Caco-2 (cell line): ENCODE data around the gene NBPF8. TPM values are rescaled to one million over a fixed set of nuclear protein-coding genes. Genes with fewer than 3 reads are reported as not detected.
"Not testable (repeated sequence)": the region's sequence is repeated elsewhere in the genome, so short reads cannot be mapped to it uniquely, and the experiment has no call there.

Experiments
- BruUV-seq: library from RNA; stranded (reverse); fragments of 400-500 nt; replicated peaks from 2 replicates; lab custom pipeline; 2021; lab: Mats Ljungman, UMichigan
- CTCF ChIA-PET: fragments of 300-600 bp; sonication (Branson Sonifier 250); formaldehyde crosslinking; loops from one replicate; lab custom pipeline; 2022; ENCODE audit warnings: antibody characterized with exemption; lab: Charles Lee
- POLR2A ChIA-PET: fragments of 300-600 bp; sonication (Branson Sonifier 250); formaldehyde crosslinking; loops from one replicate; lab custom pipeline; 2022; ENCODE audit warnings: antibody characterized with exemption; lab: Charles Lee
- DNase-seq, 2 experiments: peaks; one replicate each; pipeline versions ENCODE4 v3.0.0 to v3.0.0-alpha.2; 2020 to 2022
- H3K27me3 ChIP-seq: replicated peaks from 2 replicates; pipeline ENCODE4 v1.6.0; 2011; ENCODE audit warnings: low read length; ENCODE audit not compliant: control insufficient read depth, insufficient read depth
- H3K36me3 ChIP-seq: 2 replicates; pipeline ENCODE4 v1.5.1; 2011; ENCODE audit warnings: low read length; ENCODE audit not compliant: control insufficient read depth, insufficient read depth
- H3K4me1 ChIP-seq: fragments of 250-450 bp; sonication (Bioruptor Pico); 2 replicates; pipeline ENCODE4 v1.5.1; 2020; ENCODE audit warnings: mild to moderate bottlenecking
- H3K4me3 ChIP-seq: 2 replicates; pipeline ENCODE4 v1.5.1; 2011; ENCODE audit warnings: low read depth, mild to moderate bottlenecking, control low read depth, low read length
- H3K9me3 ChIP-seq: fragments of 250-450 bp; sonication (Bioruptor Pico); 2 replicates; pipeline ENCODE4 v1.5.1; 2020; ENCODE audit warnings: mild to moderate bottlenecking, moderate library complexity
- H3K27ac Mint-ChIP-seq: one replicate; pipeline ENCODE4 v1.8.0; 2022; ENCODE audit warnings: mixed read lengths; ENCODE audit not compliant: unreplicated experiment
- H3K27me3 Mint-ChIP-seq: one replicate; pipeline ENCODE4 v1.8.0; 2022; ENCODE audit warnings: mixed read lengths; ENCODE audit not compliant: insufficient read depth, unreplicated experiment
- H3K36me3 Mint-ChIP-seq: one replicate; pipeline ENCODE4 v1.8.0; 2022; ENCODE audit warnings: mild to moderate bottlenecking, mixed read lengths; ENCODE audit not compliant: insufficient read depth, unreplicated experiment
- H3K4me1 Mint-ChIP-seq: one replicate; pipeline ENCODE4 v1.8.0; 2022; ENCODE audit warnings: low read depth, mixed read lengths; ENCODE audit not compliant: unreplicated experiment
- H3K4me3 Mint-ChIP-seq: one replicate; pipeline ENCODE4 v1.8.0; 2022; ENCODE audit warnings: mild to moderate bottlenecking, moderate library complexity, mixed read lengths; ENCODE audit not compliant: unreplicated experiment
- H3K9me3 Mint-ChIP-seq: one replicate; pipeline ENCODE4 v1.8.0; 2022; ENCODE audit warnings: mixed read lengths; ENCODE audit not compliant: unreplicated experiment
- intact Hi-C: fragments of 100-400 bp; cut with micrococcal nuclease; formaldehyde crosslinking; loops from one replicate; pipeline ENCODE4 v1.10.0; 2022; ENCODE audit not compliant: unreplicated experiment
- total RNA-seq: library from RNA; stranded (reverse); gene quantifications from 2 replicates; pipeline ENCODE4 v1.2.3, GENCODE V29; 2022

Gene NBPF8
- total RNA-seq, 1 experiment from 2014 or later, result 8.4 TPM

- H3K36me3 ChIP-seq, H3K27ac Mint-ChIP-seq, H3K9me3 Mint-ChIP-seq, H3K27me3 ChIP-seq, H3K36me3 Mint-ChIP-seq, CTCF ChIA-PET, H3K4me1 ChIP-seq, H3K4me3 ChIP-seq, BruUV-seq, intact Hi-C loops, H3K4me3 Mint-ChIP-seq, DNase-seq, H3K9me3 ChIP-seq, H3K27me3 Mint-ChIP-seq, H3K4me1 Mint-ChIP-seq, POLR2A ChIA-PET: not testable (repeated sequence)
Observed at GRCh38 chr1:120405348-120405747, 9.5 kb upstream of the NBPF8 start.

DNA sequence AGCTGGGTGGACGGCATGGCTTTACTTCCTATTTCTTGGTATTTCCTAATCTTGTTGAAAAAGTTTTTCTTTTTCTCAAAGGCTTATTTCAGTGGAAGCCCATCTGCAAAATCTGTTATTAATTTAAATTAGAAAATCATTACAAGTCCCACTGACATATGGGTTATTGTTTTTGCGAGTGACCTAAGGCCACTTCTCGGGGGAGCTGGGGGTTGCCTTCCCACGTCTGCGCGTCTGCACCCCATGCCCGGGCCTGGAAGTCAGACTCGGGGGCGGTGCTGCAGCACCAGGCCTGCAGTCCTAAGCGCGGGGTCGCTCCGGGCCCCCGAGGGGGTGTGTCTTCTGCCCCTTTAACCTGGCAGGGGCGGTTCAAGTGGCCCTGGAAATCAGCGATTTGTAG, 384 bp upstream of the NBPF8 start:
- BruUV-seq, H3K4me1 ChIP-seq, H3K27me3 ChIP-seq, POLR2A ChIA-PET, H3K4me1 Mint-ChIP-seq, H3K27ac Mint-ChIP-seq, H3K9me3 Mint-ChIP-seq, H3K9me3 ChIP-seq, DNase-seq, H3K27me3 Mint-ChIP-seq, H3K36me3 ChIP-seq, CTCF ChIA-PET, H3K36me3 Mint-ChIP-seq, intact Hi-C loops: not testable (repeated sequence)
- peak overlapping the region; percentile 92 for H3K4me3 Mint-ChIP-seq
- H3K4me3 ChIP-seq, result peak overlapping the region; percentile 28; the same call in 1 of the 2 replicates

DNA sequence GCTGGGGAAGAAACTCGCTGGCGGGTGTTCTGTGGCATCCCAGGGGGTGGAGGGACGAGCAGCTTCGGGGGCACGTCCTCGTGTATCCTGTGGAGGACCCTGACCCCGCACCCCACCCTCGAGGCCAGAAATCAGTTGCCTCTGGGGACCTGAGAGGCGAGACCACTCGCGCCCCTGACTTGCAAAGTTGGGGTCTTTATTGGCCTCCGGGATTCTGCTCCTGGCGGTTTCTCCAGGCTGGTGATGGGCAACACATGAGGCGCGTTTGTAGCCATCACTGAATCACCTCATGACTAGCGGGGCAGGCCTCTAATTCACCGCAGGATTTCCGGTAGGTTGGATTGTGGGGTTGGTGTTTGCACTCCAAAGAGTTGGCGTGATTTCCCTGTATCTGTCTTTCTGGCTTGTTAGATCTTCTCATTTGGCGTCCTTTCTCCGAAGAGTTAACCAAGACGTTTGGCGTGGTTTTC, 692 bp downstream of the NBPF8 start:
- CTCF ChIA-PET, BruUV-seq: not testable (repeated sequence)

GRCh38 chr1:120425063-120425462, 10.2 kb downstream of the NBPF8 start:
- peak overlapping the region; percentile 31 for H3K4me3 Mint-ChIP-seq
- H3K27me3 ChIP-seq, H3K9me3 Mint-ChIP-seq, H3K4me1 Mint-ChIP-seq, H3K36me3 ChIP-seq, H3K27me3 Mint-ChIP-seq, H3K9me3 ChIP-seq, H3K4me3 ChIP-seq, intact Hi-C loops, CTCF ChIA-PET, H3K27ac Mint-ChIP-seq, DNase-seq, H3K36me3 Mint-ChIP-seq, POLR2A ChIA-PET, H3K4me1 ChIP-seq: not testable (repeated sequence)
- TSS peak; percentile 56 for BruUV-seq

More for the DNA sequence above, 692 bp downstream of the NBPF8 start:
- H3K36me3 Mint-ChIP-seq, H3K9me3 ChIP-seq, H3K4me1 ChIP-seq, DNase-seq, H3K27me3 Mint-ChIP-seq, H3K36me3 ChIP-seq, H3K27me3 ChIP-seq, H3K4me1 Mint-ChIP-seq, H3K9me3 Mint-ChIP-seq, POLR2A ChIA-PET, intact Hi-C loops: not testable (repeated sequence)
- Mint-ChIP-seq H3K4me3 (peak overlapping the region; percentile 92), H3K27ac (peak overlapping the region; percentile 80)
- H3K4me3 ChIP-seq, result peak overlapping the region; percentile 40

GRCh38 chr1:120431626-120432025, 16.8 kb downstream of the NBPF8 start:
- intact Hi-C loops, H3K36me3 ChIP-seq, CTCF ChIA-PET, POLR2A ChIA-PET, H3K4me1 ChIP-seq, H3K4me3 ChIP-seq, H3K27ac Mint-ChIP-seq, H3K27me3 ChIP-seq, DNase-seq, H3K9me3 Mint-ChIP-seq, H3K36me3 Mint-ChIP-seq, H3K4me1 Mint-ChIP-seq, H3K4me3 Mint-ChIP-seq, H3K27me3 Mint-ChIP-seq, BruUV-seq, H3K9me3 ChIP-seq: not testable (repeated sequence)

DNA sequence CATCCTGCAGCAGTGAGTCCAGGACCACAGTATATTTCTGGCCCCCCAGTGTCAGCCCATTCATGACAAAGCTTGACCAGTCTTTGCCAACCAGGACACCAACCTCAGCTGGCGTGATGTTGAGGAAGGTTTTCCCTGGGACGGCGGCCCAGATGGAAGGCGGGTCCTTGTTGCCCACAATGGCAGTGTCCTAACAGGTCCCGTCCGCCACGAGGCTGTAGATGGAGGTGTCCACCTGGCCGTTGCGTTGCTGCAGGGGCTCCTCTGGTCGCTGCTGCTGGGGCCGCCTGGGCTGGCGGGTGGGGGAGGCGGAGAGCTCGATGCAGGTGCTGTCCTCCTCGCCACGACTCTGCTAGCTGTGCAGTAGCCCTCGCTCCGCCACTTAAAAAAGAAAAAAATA, 19.0 kb downstream of the NBPF8 start:
- H3K9me3 ChIP-seq, H3K36me3 ChIP-seq, intact Hi-C loops, H3K4me1 Mint-ChIP-seq, H3K36me3 Mint-ChIP-seq, H3K27me3 Mint-ChIP-seq, H3K9me3 Mint-ChIP-seq, H3K4me1 ChIP-seq, H3K4me3 Mint-ChIP-seq, CTCF ChIA-PET, BruUV-seq, H3K27me3 ChIP-seq, H3K4me3 ChIP-seq, POLR2A ChIA-PET, H3K27ac Mint-ChIP-seq: not testable (repeated sequence)
- DNase-seq, result peak in 1 of 2 experiments; percentile 14

GRCh38 chr1:120449124-120449523, 34.3 kb downstream of the NBPF8 start:
- POLR2A ChIA-PET, H3K4me1 ChIP-seq, intact Hi-C loops, H3K4me3 ChIP-seq, H3K27ac Mint-ChIP-seq, H3K9me3 Mint-ChIP-seq, H3K27me3 ChIP-seq, DNase-seq, H3K36me3 ChIP-seq, H3K4me3 Mint-ChIP-seq, H3K4me1 Mint-ChIP-seq, BruUV-seq, CTCF ChIA-PET, H3K27me3 Mint-ChIP-seq, H3K9me3 ChIP-seq, H3K36me3 Mint-ChIP-seq: not testable (repeated sequence)
